K562 (cell line): ENCODE measurements around the gene ZP3. TPM values are rescaled to one million over a fixed set of nuclear protein-coding genes. Genes with fewer than 3 reads are reported as not detected.
A peak's percentile ranks its signal among the peaks of the same experiment; 100 is the strongest.

ENCODE experiments used
- ATAC-seq: fragments of 200-7000 bp; cut with Tn5 transposase; 3 replicates; pipeline ENCODE4 v1.9.1; 2020; ENCODE audit warnings: moderate library complexity
- BruUV-seq: library from RNA; stranded (reverse); fragments of 400-500 nt; replicated peaks from 2 replicates; lab custom pipeline; 2021; lab: Mats Ljungman, UMichigan
- CTCF ChIA-PET: fragments of 300-600 bp; formaldehyde crosslinking; extraction: SDS; loops from one replicate; lab custom pipeline; 2021; ENCODE audit warnings: low intra/inter-chr PET ratio; lab: Yijun Ruan, JAX
- POLR2A ChIA-PET: fragments of 300-600, 350-650 bp; sonication (Branson Sonifier 250); formaldehyde crosslinking; extraction: SDS; loops from one replicate; lab custom pipeline; 2021; ENCODE audit warnings: antibody characterized with exemption, inconsistent platforms; lab: Yijun Ruan, JAX
- DNase-seq, 4 experiments: peaks; one replicate each; pipeline versions ENCODE4 v3.0.0 to v3.0.0-alpha.2; 2011 to 2018; ENCODE audit warnings: low spot score in 3 of 4, mixed read lengths in 3 of 4; ENCODE audit errors: extremely low read depth in 1 of 4
- FAIRE-seq: peaks from 2 replicates; lab custom pipeline; 2011; peaks lifted over from hg19 to GRCh38; lab: Jason Lieb, UNC
- H2AFZ ChIP-seq: 2 replicates; pipeline ENCODE4 v1.6.0; 2011; ENCODE audit warnings: low read depth, low read length, control low read depth, inconsistent platforms
- H3K27ac ChIP-seq: fragments of 200-600 bp; 3 replicates; pipeline ENCODE4 v1.8.0; 2011; ENCODE audit warnings: low read depth, mild to moderate bottlenecking, control low read depth, inconsistent platforms, low read length, moderate library complexity, mixed read lengths; ENCODE audit errors: extremely low read depth
- H3K27me3 ChIP-seq, 2 experiments: fragments of 300-600 bp in 1 of 2; 2 replicates in 1 of 2; 3 replicates in 1 of 2; pipeline versions ENCODE4 v1.6.0 to v1.8.0; 2011; ENCODE audit warnings: inconsistent platforms in 2 of 2, low read length in 2 of 2, mild to moderate bottlenecking in 1 of 2, mixed read lengths in 1 of 2, moderate library complexity in 1 of 2; ENCODE audit not compliant: control insufficient read depth in 2 of 2, insufficient read depth in 2 of 2
- H3K36me3 ChIP-seq: fragments of 300-600 bp; 3 replicates; pipeline ENCODE4 v1.8.0; 2011; ENCODE audit warnings: mild to moderate bottlenecking, low read length, inconsistent platforms; ENCODE audit not compliant: control insufficient read depth, insufficient read depth
- H3K4me1 ChIP-seq, 2 experiments: fragments of 200-600 bp in 1 of 2; replicated peaks in 1 of 2; 2 replicates in 1 of 2; 3 replicates in 1 of 2; pipeline versions ENCODE4 v1.5.1 to v1.8.0; 2011; ENCODE audit warnings: inconsistent platforms in 2 of 2, low read length in 2 of 2, mild to moderate bottlenecking in 1 of 2, mixed read lengths in 1 of 2, moderate library complexity in 1 of 2; ENCODE audit not compliant: control insufficient read depth in 2 of 2, insufficient read depth in 2 of 2
- H3K4me2 ChIP-seq: 2 replicates; pipeline ENCODE4 v1.6.1; 2011; ENCODE audit warnings: low read length, control low read depth, inconsistent platforms, mixed read lengths; ENCODE audit not compliant: insufficient read depth
- H3K4me3 ChIP-seq: fragments of 200-600 bp; sonication (generic), shearing (Covaris generic); 2 replicates; pipeline ENCODE4 v1.5.1; 2016; ENCODE audit warnings: control low read depth, inconsistent platforms
- H3K79me2 ChIP-seq: fragments of 200-600 bp; 3 replicates; pipeline ENCODE4 v1.8.0; 2011; ENCODE audit warnings: low read length, inconsistent platforms; ENCODE audit not compliant: control insufficient read depth, insufficient read depth
- H3K9ac ChIP-seq, 2 experiments: 2 replicates each; pipeline versions ENCODE4 v1.6.0 to v1.6.1; 2011; ENCODE audit warnings: low read depth in 2 of 2, low read length in 2 of 2, control low read depth in 1 of 2, inconsistent platforms in 1 of 2, mild to moderate bottlenecking in 1 of 2, mixed read lengths in 1 of 2; ENCODE audit not compliant: insufficient read depth in 1 of 2
- H3K9me1 ChIP-seq: one replicate; pipeline ENCODE4 v1.6.0; 2011; ENCODE audit warnings: inconsistent platforms, mild to moderate bottlenecking, low read length, moderate library complexity; ENCODE audit not compliant: control insufficient read depth, insufficient read depth
- H3K9me3 ChIP-seq: replicated peaks from 2 replicates; pipeline ENCODE4 v1.5.1; 2011; ENCODE audit warnings: low read depth, low read length, inconsistent platforms; ENCODE audit not compliant: control insufficient read depth, insufficient read depth
- H4K20me1 ChIP-seq: replicated peaks from 2 replicates; pipeline ENCODE4 v1.6.1; 2011; ENCODE audit warnings: low read length, inconsistent platforms, mixed read lengths; ENCODE audit not compliant: control insufficient read depth, insufficient read depth
- DPF2 ChIP-seq: fragments of 450-650 bp; IDR thresholded peaks from 2 replicates; pipeline ENCODE4 v1.6.1; 2016
- FOSL1 ChIP-seq: fragments of 200-800 bp; sonication (Bioruptor generic); conservative IDR thresholded peaks from 2 replicates; pipeline ENCODE4 v1.6.1; 2016; ENCODE audit warnings: missing genetic modification characterization, missing compliant biosample characterization
- HMGN3 ChIP-seq: IDR thresholded peaks from 2 replicates; pipeline ENCODE4 v1.6.1; 2011; ENCODE audit warnings: borderline replicate concordance, low read depth, mild to moderate bottlenecking, mixed read lengths, low read length; ENCODE audit not compliant: insufficient read length; ENCODE audit errors: extremely low read depth
- L3MBTL2 ChIP-seq: fragments of 450-650 bp; IDR thresholded peaks from 2 replicates; pipeline ENCODE4 v1.6.1; 2016; ENCODE audit warnings: mild to moderate bottlenecking, moderate library complexity
- RNF2 ChIP-seq: sonication (generic); IDR thresholded peaks from 2 replicates; pipeline ENCODE4 v1.6.1; 2016
- SIN3A ChIP-seq, 2 experiments: fragments of 150-350 bp in 1 of 2; IDR thresholded peaks; 2 replicates each; pipeline ENCODE4 v1.6.1; 2011 to 2016; ENCODE audit warnings: borderline replicate concordance in 2 of 2, low read depth in 2 of 2, low read length in 2 of 2, mild to moderate bottlenecking in 2 of 2, moderate library complexity in 2 of 2; ENCODE audit not compliant: control insufficient read depth in 1 of 2
- SIRT6 ChIP-seq: IDR thresholded peaks from one replicate; pipeline ENCODE4 v1.6.1; 2012; ENCODE audit warnings: low read depth, mild to moderate bottlenecking, control low read depth, inconsistent platforms, low read length, moderate library complexity
- SMARCE1 ChIP-seq: fragments of 450-650 bp; IDR thresholded peaks from 2 replicates; pipeline ENCODE4 v1.7.1; 2016; ENCODE audit warnings: mild to moderate bottlenecking
- SP1 ChIP-seq: sonication (generic); formaldehyde crosslinking; IDR thresholded peaks from 2 replicates; pipeline ENCODE4 v1.8.1; 2022; ENCODE audit warnings: mild to moderate bottlenecking, missing genetic modification reagents
- SPI1 ChIP-seq: IDR thresholded peaks from 2 replicates; pipeline ENCODE4 v1.6.1; 2011; ENCODE audit warnings: low read depth, low read length, control low read depth, borderline replicate concordance
- SREBF2 ChIP-seq: sonication (generic); formaldehyde crosslinking; IDR thresholded peaks from 2 replicates; pipeline ENCODE4 v1.4.0; 2020; ENCODE audit warnings: mild to moderate bottlenecking, missing genetic modification reagents
- ZBTB7A ChIP-seq: IDR thresholded peaks from 2 replicates; pipeline ENCODE4 v1.6.1; 2011; ENCODE audit warnings: low read depth, mild to moderate bottlenecking, low read length, moderate library complexity, borderline replicate concordance; ENCODE audit not compliant: control insufficient read depth
- ZKSCAN3 ChIP-seq: fragments of 250-450 bp; sonication (Bioruptor Pico); IDR thresholded peaks from 2 replicates; pipeline ENCODE4 v1.4.0; 2020
- ZNF696 ChIP-seq: fragments of 250-450 bp; sonication (Bioruptor Pico); conservative IDR thresholded peaks from 2 replicates; pipeline ENCODE4 v1.4.0; 2020; ENCODE audit warnings: mild to moderate bottlenecking, moderate library complexity
- WGBS: fragments of 100-300 bp; shearing (Covaris generic); methylation state at CpG from one replicate; pipeline ENCODE4 v1.1.6; 2016; ENCODE audit warnings: low coverage, mixed read lengths; ENCODE audit not compliant: insufficient coverage; ENCODE audit errors: missing lambda C conversion rate; 5-methylcytosine and 5-hydroxymethylcytosine counted together
- in situ Hi-C: fragments of 300-500 bp; cut with MboI; formaldehyde crosslinking; loops from 4 replicates; pipeline ENCODE4 v1.15.0; 2018; ENCODE audit warnings: inconsistent platforms, mixed read lengths
- intact Hi-C: fragments of 100-400 bp; cut with micrococcal nuclease; formaldehyde crosslinking; loops from 2 replicates; pipeline ENCODE4 v1.14.2; 2022
- polyA plus RNA-seq, 8 experiments: library from polyadenylated mRNA; depleted of rRNA in 4 of 8; stranded (reverse) in 5 of 8; unstranded in 3 of 8; fragments of >200 nt; fragmentation: Nextera tagmentation in 2 of 8; fragmentation: Illumina TruSeq in 1 of 8; extraction: Ambion mirVana in 2 of 8; extraction: Trizol in 1 of 8; gene quantifications; 2 replicates each; pipeline versions ENCODE4 v1.2.1 to v1.2.3, GENCODE V29; 2011 to 2014; ENCODE audit warnings: inconsistent platforms in 1 of 8, missing spikeins in 1 of 8
- total RNA-seq, 7 experiments: library from RNA; depleted of rRNA in 6 of 7; stranded (reverse); fragments of >200 nt in 6 of 7; fragmentation: Illumina TruSeq in 2 of 7; extraction: Trizol in 2 of 7; gene quantifications; 2 replicates each; pipeline versions ENCODE4 v1.2.1 to v1.2.3, GENCODE V29; 2011 to 2021; ENCODE audit warnings: low replicate concordance in 1 of 7
- TF ChIP-seq, protein P1 (sequence below): fragments of 450-650 bp; IDR thresholded peaks from 2 replicates; pipeline ENCODE4 v1.6.1; 2016; ENCODE audit warnings: antibody characterized with exemption
- TF ChIP-seq, protein P2 (sequence below): sonication (generic); formaldehyde crosslinking; IDR thresholded peaks from 2 replicates; pipeline ENCODE4 v1.9.0; 2022; ENCODE audit warnings: mild to moderate bottlenecking, missing genetic modification reagents
- TF ChIP-seq, protein P3 (sequence below): fragments of 250-450 bp; sonication (Bioruptor Pico); IDR thresholded peaks from 2 replicates; pipeline ENCODE4 v1.8.0; 2021; ENCODE audit warnings: moderate library complexity, mild to moderate bottlenecking, inconsistent platforms
- TF ChIP-seq, protein P4 (sequence below): fragments of 200-800 bp; sonication (Bioruptor generic); IDR thresholded peaks from 2 replicates; pipeline ENCODE4 v1.6.1; 2017; ENCODE audit warnings: missing genetic modification characterization, missing compliant biosample characterization

Gene ZP3
- total and polyA plus RNA-seq, 9 of the 15 experiments (the other 6 are each of a cell fraction or from before 2014, with no cell fraction given): 1.4 to 3.8 (median 2.4) TPM

DNA sequence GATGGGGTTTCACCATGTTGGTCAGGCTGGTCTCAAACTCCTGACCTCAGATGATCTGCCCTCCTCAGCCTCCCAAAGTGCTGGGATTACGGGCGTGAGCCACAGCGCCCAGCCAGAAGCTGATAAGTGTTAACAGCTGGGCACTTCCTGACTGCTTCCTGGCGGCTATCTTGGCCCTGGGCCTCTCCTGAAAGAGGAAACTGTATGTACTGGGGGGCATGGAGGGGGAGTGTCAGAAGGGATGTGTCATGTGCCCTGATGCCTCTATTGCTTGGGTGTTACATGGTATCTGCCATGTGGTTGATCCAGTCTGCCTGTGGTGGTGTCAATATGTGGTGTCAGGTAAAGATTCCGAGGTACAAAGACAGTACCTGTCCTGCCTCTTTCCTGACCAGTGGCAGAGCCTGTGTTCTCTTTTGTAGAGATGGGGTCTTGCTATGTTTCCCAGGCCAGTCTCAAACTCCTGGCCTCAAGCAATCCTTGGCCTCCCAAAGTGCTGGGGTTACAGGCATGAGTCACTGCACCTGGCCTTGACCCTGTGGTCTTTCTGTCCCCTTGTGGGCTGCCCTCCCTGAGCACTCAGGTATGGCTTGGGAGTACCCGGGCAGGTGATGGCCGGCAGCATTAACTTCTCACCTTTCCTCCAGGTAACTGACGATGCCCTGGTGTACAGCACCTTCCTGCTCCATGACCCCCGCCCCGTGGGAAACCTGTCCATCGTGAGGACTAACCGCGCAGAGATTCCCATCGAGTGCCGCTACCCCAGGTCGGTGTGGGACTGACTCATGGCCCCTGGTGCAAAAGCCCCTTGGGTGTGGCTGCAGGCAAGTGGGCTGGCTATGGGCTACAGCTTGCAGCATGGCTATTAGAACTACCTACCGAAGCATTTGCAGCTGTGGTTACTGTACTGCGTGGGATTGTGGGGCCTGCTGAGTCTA lies 4.4 kb downstream of the ZP3 start:
- peak in 3 of 4 experiments; percentile 20 to 41 (median 23) for DNase-seq
- no peak for FAIRE-seq
- intact Hi-C loops: no loop called here
- in situ Hi-C loops: no loop called here
- Histone ChIP-seq H3K9me1 (no peaks in the 10 kb centered on the region), H4K20me1 (no peaks in the 10 kb centered on the region), H3K9ac (peak overlapping the region in 1 of 2 experiments; percentile 70; a peak in 2 of 4 replicates), H3K79me2 (no peaks in the 10 kb centered on the region), H3K4me1 (peaks cover 4 to 10% of the 10 kb centered on the region in 2 experiments; a peak in 4 of 5 replicates), H3K27ac (no peak overlapping the region), H3K4me2 (no peak overlapping the region; the same call in 1 of the 2 replicates), H3K36me3 (no peaks in the 10 kb centered on the region), H3K4me3 (no peak overlapping the region), H3K27me3 (peaks cover 2 to 9% of the 10 kb centered on the region in 2 experiments; a peak in 3 of 5 replicates), H3K9me3 (no peaks in the 10 kb centered on the region), H2AFZ (no peak overlapping the region)
- 46% methylated on average over 18 of the region's 18 CpGs for WGBS
- BruUV-seq: no TSS peak
- ChIA-PET POLR2A (no interaction called here), CTCF (no interaction called here)
- ATAC-seq: peak; percentile 49
- TF ChIP-seq ZBTB7A: peak; percentile 31; the same call in 1 of the 2 replicates
- TF ChIP-seq, protein P1, sequence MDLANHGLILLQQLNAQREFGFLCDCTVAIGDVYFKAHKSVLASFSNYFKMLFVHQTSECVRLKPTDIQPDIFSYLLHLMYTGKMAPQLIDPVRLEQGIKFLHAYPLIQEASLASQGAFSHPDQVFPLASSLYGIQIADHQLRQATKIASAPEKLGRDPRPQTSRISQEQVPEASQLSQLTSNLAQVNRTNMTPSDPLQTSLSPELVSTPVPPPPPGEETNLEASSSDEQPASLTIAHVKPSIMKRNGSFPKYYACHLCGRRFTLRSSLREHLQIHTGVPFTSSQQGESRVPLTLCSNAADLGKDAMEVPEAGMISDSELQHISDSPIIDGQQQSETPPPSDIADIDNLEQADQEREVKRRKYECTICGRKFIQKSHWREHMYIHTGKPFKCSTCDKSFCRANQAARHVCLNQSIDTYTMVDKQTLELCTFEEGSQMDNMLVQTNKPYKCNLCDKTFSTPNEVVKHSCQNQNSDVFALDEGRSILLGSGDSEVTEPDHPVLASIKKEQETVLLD: no peak
- TF ChIP-seq SIN3A (IDR thresholded peaks at IDR 0.05; ENCODE audit: borderline replicate concordance in 2 of 2, control insufficient read depth in 1 of 2, low read depth in 2 of 2, low read length in 2 of 2): no peak
- TF ChIP-seq, protein P2, sequence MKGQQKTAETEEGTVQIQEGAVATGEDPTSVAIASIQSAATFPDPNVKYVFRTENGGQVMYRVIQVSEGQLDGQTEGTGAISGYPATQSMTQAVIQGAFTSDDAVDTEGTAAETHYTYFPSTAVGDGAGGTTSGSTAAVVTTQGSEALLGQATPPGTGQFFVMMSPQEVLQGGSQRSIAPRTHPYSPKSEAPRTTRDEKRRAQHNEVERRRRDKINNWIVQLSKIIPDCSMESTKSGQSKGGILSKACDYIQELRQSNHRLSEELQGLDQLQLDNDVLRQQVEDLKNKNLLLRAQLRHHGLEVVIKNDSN: peak; percentile 56
- TF ChIP-seq ZNF696 (CRISPR knock-in tag): no peak
- TF ChIP-seq L3MBTL2: peak; percentile 41; the same call in 1 of the 2 replicates
- TF ChIP-seq ZKSCAN3 (CRISPR knock-in tag): no peak
- TF ChIP-seq SPI1: peak; percentile 18; the same call in 1 of the 2 replicates
- TF ChIP-seq SMARCE1: peak; percentile 52; the same call in 1 of the 2 replicates
- TF ChIP-seq RNF2: peak; percentile 22; the same call in 1 of the 2 replicates
- TF ChIP-seq SREBF2: no peak
- peak; percentile 45; the same call in 1 of the 2 replicates for TF ChIP-seq SP1
- TF ChIP-seq DPF2: peak; percentile 73
- TF ChIP-seq HMGN3: no peak
- TF ChIP-seq, protein P3, sequence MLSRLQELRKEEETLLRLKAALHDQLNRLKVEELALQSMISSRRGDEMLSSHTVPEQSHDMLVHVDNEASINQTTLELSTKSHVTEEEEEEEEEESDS: no peak
- TF ChIP-seq, protein P4, sequence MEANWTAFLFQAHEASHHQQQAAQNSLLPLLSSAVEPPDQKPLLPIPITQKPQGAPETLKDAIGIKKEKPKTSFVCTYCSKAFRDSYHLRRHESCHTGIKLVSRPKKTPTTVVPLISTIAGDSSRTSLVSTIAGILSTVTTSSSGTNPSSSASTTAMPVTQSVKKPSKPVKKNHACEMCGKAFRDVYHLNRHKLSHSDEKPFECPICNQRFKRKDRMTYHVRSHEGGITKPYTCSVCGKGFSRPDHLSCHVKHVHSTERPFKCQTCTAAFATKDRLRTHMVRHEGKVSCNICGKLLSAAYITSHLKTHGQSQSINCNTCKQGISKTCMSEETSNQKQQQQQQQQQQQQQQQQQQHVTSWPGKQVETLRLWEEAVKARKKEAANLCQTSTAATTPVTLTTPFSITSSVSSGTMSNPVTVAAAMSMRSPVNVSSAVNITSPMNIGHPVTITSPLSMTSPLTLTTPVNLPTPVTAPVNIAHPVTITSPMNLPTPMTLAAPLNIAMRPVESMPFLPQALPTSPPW: peak; percentile 71
- TF ChIP-seq SIRT6: no peak
- TF ChIP-seq FOSL1 (tag): peak; percentile 59
